ENCODE results near the gene DENND6B.

- TF ChIP-seq POLR2A (IDR thresholded peaks at IDR 0.05; ENCODE audit: low read depth, low read length) (no peak), POLR2AphosphoS5 (IDR thresholded peaks at IDR 0.05; ENCODE audit: low read depth, low read length) (no peak), TAF1 (IDR thresholded peaks at IDR 0.05; ENCODE audit: low read depth, low read length) (no peak), SPI1 (IDR thresholded peaks at IDR 0.05; ENCODE audit: low read depth, low read length) (no peak)
These were observed 49.1 kb downstream of the DENND6B start for GRCh38 chr22:50277761-50278160.

Data from GM12891 (cell line).